ENCODE results near the gene FNDC3B.

The FNDC3B gene

GRCh38 chr3:172174513-172175253 is 135.3 kb downstream of the FNDC3B start:
- no peak for DNase-seq (ENCODE audit: low read depth)
- no peak for TF ChIP-seq CTCF (IDR thresholded peaks at IDR 0.05; ENCODE audit: low read length, missing control alignments)
- H3K4me3 ChIP-seq (replicated peaks; ENCODE audit: low read depth, low read length) = no peak overlapping the region

GRCh38 chr3:172175254-172175599 is 135.8 kb downstream of the FNDC3B start:
- no peak for DNase-seq (ENCODE audit: low read depth)
- H3K4me3 ChIP-seq (replicated peaks; ENCODE audit: low read depth, low read length) = no peak overlapping the region
- no peak for TF ChIP-seq CTCF (IDR thresholded peaks at IDR 0.05; ENCODE audit: low read length, missing control alignments)

- no peak for TF ChIP-seq CTCF (IDR thresholded peaks at IDR 0.05; ENCODE audit: low read length, missing control alignments)
- no peak overlapping the region for H3K4me3 ChIP-seq (replicated peaks; ENCODE audit: low read depth, low read length)
- DNase-seq (ENCODE audit: low read depth) = no peak
Measured at GRCh38 chr3:172176061-172176770, 136.8 kb downstream of the FNDC3B start.

GRCh38 chr3:172177046-172177445 is 137.7 kb downstream of the FNDC3B start:
- TF ChIP-seq CTCF (IDR thresholded peaks at IDR 0.05; ENCODE audit: low read length, missing control alignments) = no peak
- H3K4me3 ChIP-seq (replicated peaks; ENCODE audit: low read depth, low read length) = no peak overlapping the region
- peak; percentile 76 for DNase-seq (ENCODE audit: low read depth)

GRCh38 chr3:172177803-172178316 is 138.5 kb downstream of the FNDC3B start:
- no peak overlapping the region for H3K4me3 ChIP-seq (replicated peaks; ENCODE audit: low read depth, low read length)
- DNase-seq (ENCODE audit: low read depth) = no peak
- TF ChIP-seq CTCF (IDR thresholded peaks at IDR 0.05; ENCODE audit: low read length, missing control alignments) = no peak

- TF ChIP-seq CTCF (IDR thresholded peaks at IDR 0.05; ENCODE audit: low read length, missing control alignments) = no peak
- no peak for DNase-seq (ENCODE audit: low read depth)
Measured at GRCh38 chr3:172179680-172180399, 140.5 kb downstream of the FNDC3B start.

More at GRCh38 chr3:172179680-172180399, 140.5 kb downstream of the FNDC3B start:
- no peak overlapping the region for H3K4me3 ChIP-seq (replicated peaks; ENCODE audit: low read depth, low read length)
